Right atrium auricular region (tissue), 2 donors: Measurements from ENCODE around the gene KIRREL3. TPM values are rescaled to one million over a fixed set of nuclear protein-coding genes. Genes with fewer than 3 reads are reported as not detected.

ENCODE experiments used
- DNase-seq: peaks from one replicate; pipeline ENCODE4 v3.0.0-alpha.2; 2019; ENCODE audit warnings: low spot score
- H3K27ac ChIP-seq, 2 donors: fragments of 200-600 bp; sonication (generic); 1 replicate in 1 of 2; 2 replicates in 1 of 2; pipeline ENCODE4 v1.5.1; 2016 to 2019
- H3K27me3 ChIP-seq, 2 donors: fragments of 200-600 bp; sonication (generic); one replicate each; pipeline versions ENCODE4 v1.5.1 to v1.6.0; 2017 to 2019
- H3K36me3 ChIP-seq: fragments of 200-600 bp; sonication (generic); one replicate; pipeline ENCODE4 v1.5.1; 2016
- H3K4me1 ChIP-seq, 2 donors: fragments of 200-600 bp; sonication (generic); one replicate each; pipeline versions ENCODE4 v1.5.1 to v1.6.0; 2017 to 2019
- H3K4me3 ChIP-seq, 2 donors: fragments of 200-600 bp; sonication (generic); 1 replicate in 1 of 2; 2 replicates in 1 of 2; pipeline ENCODE4 v1.5.1; 2017 to 2019; ENCODE audit warnings: mild to moderate bottlenecking in 1 of 2, moderate library complexity in 1 of 2
- H3K9me3 ChIP-seq, 2 donors: fragments of 200-600 bp; sonication (generic); one replicate each; pipeline ENCODE4 v1.5.1; 2019
- total RNA-seq, 2 donors: library from RNA; depleted of rRNA; stranded (reverse); fragments of >200 nt; gene quantifications; one replicate each; pipeline ENCODE4 v1.1.0, GENCODE V29; 2016
- TF ChIP-seq, protein P1 (sequence below), 2 donors: fragments of 200-600 bp; sonication (generic); IDR thresholded peaks; one replicate each; pipeline ENCODE4 v1.5.1; 2019; ENCODE audit warnings: antibody characterized with exemption in 2 of 2

Gene KIRREL3
- total RNA-seq, 2 donors from 2014 or later: 0.51 to 0.74 TPM

- no peaks in the 10 kb centered on the region for H3K36me3 ChIP-seq
- no peak overlapping the region for H3K4me3 ChIP-seq
- H3K4me1 ChIP-seq: peaks cover 0 to 16% of the 10 kb centered on the region in 2 donors
- no peaks in the 10 kb centered on the region for H3K27me3 ChIP-seq
- TF ChIP-seq, protein P1, sequence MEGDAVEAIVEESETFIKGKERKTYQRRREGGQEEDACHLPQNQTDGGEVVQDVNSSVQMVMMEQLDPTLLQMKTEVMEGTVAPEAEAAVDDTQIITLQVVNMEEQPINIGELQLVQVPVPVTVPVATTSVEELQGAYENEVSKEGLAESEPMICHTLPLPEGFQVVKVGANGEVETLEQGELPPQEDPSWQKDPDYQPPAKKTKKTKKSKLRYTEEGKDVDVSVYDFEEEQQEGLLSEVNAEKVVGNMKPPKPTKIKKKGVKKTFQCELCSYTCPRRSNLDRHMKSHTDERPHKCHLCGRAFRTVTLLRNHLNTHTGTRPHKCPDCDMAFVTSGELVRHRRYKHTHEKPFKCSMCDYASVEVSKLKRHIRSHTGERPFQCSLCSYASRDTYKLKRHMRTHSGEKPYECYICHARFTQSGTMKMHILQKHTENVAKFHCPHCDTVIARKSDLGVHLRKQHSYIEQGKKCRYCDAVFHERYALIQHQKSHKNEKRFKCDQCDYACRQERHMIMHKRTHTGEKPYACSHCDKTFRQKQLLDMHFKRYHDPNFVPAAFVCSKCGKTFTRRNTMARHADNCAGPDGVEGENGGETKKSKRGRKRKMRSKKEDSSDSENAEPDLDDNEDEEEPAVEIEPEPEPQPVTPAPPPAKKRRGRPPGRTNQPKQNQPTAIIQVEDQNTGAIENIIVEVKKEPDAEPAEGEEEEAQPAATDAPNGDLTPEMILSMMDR (IDR thresholded peaks at IDR 0.05): no peak
- H3K9me3 ChIP-seq: no peaks in the 10 kb centered on the region
- no peak for DNase-seq
- H3K27ac ChIP-seq: no peak overlapping the region
Observed at GRCh38 chr11:126722956-126723664, 277.5 kb downstream of the KIRREL3 start.

DNA sequence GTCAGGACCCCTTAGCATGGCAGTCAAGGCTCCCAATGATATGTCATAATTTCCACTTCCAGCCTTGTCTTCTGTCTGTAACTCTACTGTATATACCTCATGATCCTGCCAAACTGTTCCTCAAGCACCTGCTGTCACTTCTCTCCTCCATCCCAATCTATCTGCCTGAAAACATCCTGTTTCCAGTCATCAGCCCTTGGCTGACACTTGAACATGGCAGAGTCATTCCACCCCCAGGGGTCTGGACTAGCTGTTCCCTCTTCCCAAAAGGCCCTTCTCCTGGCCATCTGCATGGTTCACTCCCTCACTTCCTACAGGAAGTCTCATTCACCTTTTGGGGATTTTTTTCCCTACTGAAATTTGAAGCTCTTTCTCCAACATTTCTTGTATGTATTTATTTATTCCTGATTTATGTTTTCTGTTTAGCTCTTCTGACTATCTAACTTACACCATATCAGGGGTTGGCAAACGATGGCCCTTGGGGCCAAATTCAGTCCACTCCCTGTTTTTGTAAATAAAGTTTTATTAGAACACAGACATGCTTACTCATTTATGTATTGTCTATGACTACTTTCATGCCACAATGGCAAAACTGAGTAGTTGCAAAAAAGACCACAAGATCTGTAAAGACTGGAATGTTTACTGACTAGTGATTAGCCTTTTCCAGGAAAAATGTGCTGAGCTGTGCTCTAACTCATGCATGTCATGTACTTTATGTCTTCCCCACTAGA lies 278.4 kb downstream of the KIRREL3 start:
- H3K4me3 ChIP-seq: no peak overlapping the region
- no peaks in the 10 kb centered on the region for H3K27me3 ChIP-seq
- no peak overlapping the region for H3K27ac ChIP-seq
- H3K4me1 ChIP-seq: peaks cover 0 to 16% of the 10 kb centered on the region in 2 donors
- no peaks in the 10 kb centered on the region for H3K9me3 ChIP-seq
- DNase-seq: no peak
- TF ChIP-seq, protein P1 (IDR thresholded peaks at IDR 0.05): no peak
- no peaks in the 10 kb centered on the region for H3K36me3 ChIP-seq

GRCh38 chr11:126720539-126721235 lies 279.9 kb downstream of the KIRREL3 start:
- peaks cover 0 to 16% of the 10 kb centered on the region in 2 donors for H3K4me1 ChIP-seq
- H3K27ac ChIP-seq: no peak overlapping the region
- TF ChIP-seq, protein P1 (IDR thresholded peaks at IDR 0.05): no peak
- DNase-seq: no peak
- no peaks in the 10 kb centered on the region for H3K36me3 ChIP-seq
- no peaks in the 10 kb centered on the region for H3K27me3 ChIP-seq
- no peaks in the 10 kb centered on the region for H3K9me3 ChIP-seq
- H3K4me3 ChIP-seq: no peak overlapping the region

- no peaks in the 10 kb centered on the region for H3K27me3 ChIP-seq
- no peak overlapping the region for H3K27ac ChIP-seq
- DNase-seq: no peak
- H3K36me3 ChIP-seq: no peaks in the 10 kb centered on the region
- TF ChIP-seq, protein P1 (IDR thresholded peaks at IDR 0.05): no peak
- peaks cover 0 to 16% of the 10 kb centered on the region in 2 donors for H3K4me1 ChIP-seq
- no peak overlapping the region for H3K4me3 ChIP-seq
- no peaks in the 10 kb centered on the region for H3K9me3 ChIP-seq
Observed at GRCh38 chr11:126719740-126720139, 280.8 kb downstream of the KIRREL3 start.

DNA sequence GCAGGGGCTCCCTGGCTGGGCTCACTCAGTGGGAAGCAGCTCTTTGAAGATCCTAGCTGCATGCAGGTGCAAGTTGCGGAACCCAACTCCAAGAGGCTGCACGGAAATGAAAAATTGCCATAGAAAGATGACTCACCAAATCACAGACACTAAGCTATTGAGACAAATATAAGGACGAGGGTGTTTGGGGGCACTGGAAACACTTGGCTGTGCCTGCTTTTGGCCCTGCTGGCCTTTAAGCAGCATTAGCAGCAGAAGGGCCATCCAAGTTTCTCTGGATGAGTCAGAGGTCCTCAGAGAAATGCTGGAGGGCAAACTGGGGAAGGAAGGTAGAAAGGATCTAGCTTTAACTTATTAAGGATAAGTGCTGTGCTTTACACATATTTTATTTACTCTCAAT lies 282.3 kb downstream of the KIRREL3 start:
- no peak for DNase-seq
- H3K4me1 ChIP-seq: peaks cover 0 to 16% of the 10 kb centered on the region in 2 donors
- TF ChIP-seq, protein P1 (IDR thresholded peaks at IDR 0.05): no peak
- no peak overlapping the region for H3K27ac ChIP-seq
- H3K9me3 ChIP-seq: no peaks in the 10 kb centered on the region
- H3K36me3 ChIP-seq: no peaks in the 10 kb centered on the region
- no peaks in the 10 kb centered on the region for H3K27me3 ChIP-seq
- no peak overlapping the region for H3K4me3 ChIP-seq
